H1 (cell line): ENCODE measurements around the gene ANAPC13. TPM values are rescaled to one million over a fixed set of nuclear protein-coding genes. Genes with fewer than 3 reads are reported as not detected.
A peak's percentile ranks its signal among the peaks of the same experiment; 100 is the strongest.

ENCODE experiments used
- CTCF ChIA-PET: fragments of 300-600 bp; sonication (Branson Sonifier 250); formaldehyde crosslinking; loops from one replicate; lab custom pipeline; 2021; ENCODE audit not compliant: partially characterized antibody; lab: Charles Lee
- POLR2A ChIA-PET: fragments of 300-600 bp; sonication (Branson Sonifier 250); formaldehyde crosslinking; loops from one replicate; lab custom pipeline; 2021; ENCODE audit warnings: inconsistent platforms; ENCODE audit not compliant: partially characterized antibody; lab: Charles Lee
- DNase-seq, 2 experiments: peaks; one replicate each; pipeline versions ENCODE4 v3.0.0 to v3.0.0-alpha.2; 2010 to 2022; ENCODE audit warnings: low spot score in 2 of 2, low read depth in 1 of 2, mixed read lengths in 1 of 2
- FAIRE-seq: peaks from 2 replicates; lab custom pipeline; 2011; peaks lifted over from hg19 to GRCh38; lab: Jason Lieb, UNC
- H2AFZ ChIP-seq: 2 replicates; pipeline ENCODE4 v1.8.1; 2012; ENCODE audit warnings: low read length, inconsistent platforms
- H2AK5ac ChIP-seq: 2 replicates; pipeline ENCODE4 v1.6.1; 2013; ENCODE audit warnings: low read depth, low read length
- H2BK120ac ChIP-seq: replicated peaks from 2 replicates; pipeline ENCODE3; 2013; ENCODE audit warnings: low read depth, low read length, inconsistent platforms
- H2BK12ac ChIP-seq: 2 replicates; pipeline ENCODE4 v1.6.1; 2013; ENCODE audit warnings: low read depth, low read length
- H2BK15ac ChIP-seq: 2 replicates; pipeline ENCODE4 v1.6.1; 2013; ENCODE audit warnings: low read length
- H2BK20ac ChIP-seq: 2 replicates; pipeline ENCODE4 v1.6.1; 2013; ENCODE audit warnings: low read length
- H2BK5ac ChIP-seq: 2 replicates; pipeline ENCODE4 v1.6.1; 2013; ENCODE audit warnings: low read depth, low read length
- H3K14ac ChIP-seq: 2 replicates; pipeline ENCODE4 v1.6.1; 2013; ENCODE audit warnings: inconsistent platforms; ENCODE audit not compliant: insufficient read length
- H3K18ac ChIP-seq: 2 replicates; pipeline ENCODE4 v1.6.1; 2013; ENCODE audit warnings: low read length; ENCODE audit errors: extremely low read depth
- H3K23ac ChIP-seq: 2 replicates; pipeline ENCODE4 v1.6.1; 2013; ENCODE audit warnings: inconsistent platforms; ENCODE audit not compliant: insufficient read length
- H3K23me2 ChIP-seq: 2 replicates; pipeline ENCODE4 v1.6.1; 2013; ENCODE audit warnings: low read depth, low read length
- H3K27ac ChIP-seq: 2 replicates; pipeline ENCODE4 v1.6.1; 2011; ENCODE audit warnings: low read depth, low read length, inconsistent platforms
- H3K27me3 ChIP-seq, 4 experiments: replicated peaks in 1 of 4; 1 replicate in 1 of 4; 2 replicates in 3 of 4; pipeline versions ENCODE4 v1.6.1 to v1.8.1; 2011 to 2013; ENCODE audit warnings: low read length in 3 of 4, mild to moderate bottlenecking in 3 of 4, inconsistent platforms in 2 of 4, mixed read lengths in 2 of 4, moderate library complexity in 1 of 4; ENCODE audit not compliant: control insufficient read depth in 3 of 4, insufficient read depth in 3 of 4; ENCODE audit errors: extremely low read depth in 1 of 4
- H3K36me3 ChIP-seq, 4 experiments: 2 replicates each; pipeline versions ENCODE4 v1.6.1 to v1.8.1; 2011 to 2013; ENCODE audit warnings: mild to moderate bottlenecking in 4 of 4, low read length in 3 of 4, moderate library complexity in 2 of 4, control low read depth in 1 of 4, inconsistent platforms in 1 of 4; ENCODE audit not compliant: insufficient read depth in 4 of 4, control insufficient read depth in 2 of 4
- H3K4ac ChIP-seq: replicated peaks from 2 replicates; pipeline ENCODE3; 2013; ENCODE audit warnings: low read length, low read depth, mixed read lengths, inconsistent platforms; ENCODE audit not compliant: insufficient read length
- H3K4me1 ChIP-seq, 4 experiments: replicated peaks in 1 of 4; 1 replicate in 1 of 4; 2 replicates in 3 of 4; pipeline versions ENCODE4 v1.6.1 to v1.8.1; 2011 to 2013; ENCODE audit warnings: low read length in 3 of 4, inconsistent platforms in 2 of 4, mixed read lengths in 1 of 4; ENCODE audit not compliant: insufficient read depth in 4 of 4, control insufficient read depth in 3 of 4
- H3K4me2 ChIP-seq, 2 experiments: 2 replicates each; pipeline versions ENCODE4 v1.6.1 to v1.8.1; 2011 to 2013; ENCODE audit warnings: low read depth in 2 of 2, low read length in 2 of 2, control low read depth in 1 of 2, inconsistent platforms in 1 of 2, mild to moderate bottlenecking in 1 of 2; ENCODE audit not compliant: insufficient read depth in 1 of 2
- H3K4me3 ChIP-seq, 4 experiments: fragments of 200-600, 300-600 bp in 1 of 4; sonication (generic), shearing (Covaris generic), sonication (Bioruptor Twin) in 1 of 4; 2 replicates each; pipeline versions ENCODE4 v1.5.1 to v1.8.1; 2011 to 2016; ENCODE audit warnings: low read length in 4 of 4, low read depth in 3 of 4, control low read depth in 2 of 4, inconsistent platforms in 2 of 4, mild to moderate bottlenecking in 2 of 4, mixed read lengths in 1 of 4, moderate library complexity in 1 of 4; ENCODE audit not compliant: insufficient read depth in 2 of 4; ENCODE audit errors: extremely low read depth in 1 of 4
- H3K56ac ChIP-seq: replicated peaks from 2 replicates; pipeline ENCODE3; 2013; ENCODE audit warnings: low read depth, mild to moderate bottlenecking, mixed read lengths, low read length, inconsistent platforms; ENCODE audit not compliant: insufficient read length
- H3K79me1 ChIP-seq: 2 replicates; pipeline ENCODE4 v1.6.1; 2013; ENCODE audit warnings: low read depth, low read length, control low read depth
- H3K79me2 ChIP-seq, 2 experiments: 2 replicates each; pipeline versions ENCODE4 v1.6.1 to v1.8.1; 2012 to 2013; ENCODE audit warnings: low read length in 2 of 2, mild to moderate bottlenecking in 2 of 2, inconsistent platforms in 1 of 2; ENCODE audit not compliant: insufficient read depth in 2 of 2, control insufficient read depth in 1 of 2
- H3K9ac ChIP-seq, 4 experiments: replicated peaks in 1 of 4; 1 replicate in 1 of 4; 2 replicates in 3 of 4; pipeline versions ENCODE4 v1.6.1 to v1.8.1; 2011 to 2013; ENCODE audit warnings: low read depth in 3 of 4, low read length in 3 of 4, control low read depth in 2 of 4, mild to moderate bottlenecking in 2 of 4, moderate library complexity in 2 of 4, inconsistent platforms in 1 of 4; ENCODE audit errors: extremely low read depth in 1 of 4
- H3K9me3 ChIP-seq, 2 experiments: 2 replicates each; pipeline versions ENCODE4 v1.6.1 to v1.8.1; 2012 to 2013; ENCODE audit warnings: mild to moderate bottlenecking in 2 of 2, moderate library complexity in 2 of 2, control low read depth in 1 of 2, inconsistent platforms in 1 of 2, low read depth in 1 of 2, low read length in 1 of 2, mixed read lengths in 1 of 2; ENCODE audit not compliant: insufficient read depth in 2 of 2
- H4K20me1 ChIP-seq, 2 experiments: replicated peaks in 1 of 2; 2 replicates each; pipeline versions ENCODE3 to v1.8.1; 2011 to 2013; ENCODE audit warnings: inconsistent platforms in 2 of 2, low read length in 2 of 2, mild to moderate bottlenecking in 1 of 2; ENCODE audit not compliant: insufficient read depth in 2 of 2, control insufficient read depth in 1 of 2
- H4K5ac ChIP-seq: 2 replicates; pipeline ENCODE4 v1.6.1; 2013; ENCODE audit warnings: low read length, low read depth, mixed read lengths, inconsistent platforms; ENCODE audit not compliant: insufficient read length
- H4K8ac ChIP-seq: 2 replicates; pipeline ENCODE4 v1.8.0; 2013; ENCODE audit warnings: mild to moderate bottlenecking, moderate library complexity, low read length, inconsistent platforms; ENCODE audit not compliant: insufficient read depth; ENCODE audit errors: extremely low read depth
- H4K91ac ChIP-seq: replicated peaks from 2 replicates; pipeline ENCODE3; 2013; ENCODE audit warnings: low read length, mixed read lengths, inconsistent platforms; ENCODE audit not compliant: insufficient read length
- ASH2L ChIP-seq: fragments of 200-600, 300-600 bp; sonication (generic); IDR thresholded peaks from one replicate; pipeline ENCODE4 v1.7.1; 2017; ENCODE audit warnings: low read length
- CBX8 ChIP-seq: fragments of 300-800, 300-1000 bp; sonication (generic); IDR thresholded peaks from 2 replicates; pipeline ENCODE4 v1.7.1; 2016; ENCODE audit warnings: low read depth, low read length, borderline replicate concordance
- CTBP2 ChIP-seq: IDR thresholded peaks from 2 replicates; pipeline ENCODE4 v1.7.0; 2011; ENCODE audit warnings: borderline replicate concordance, mild to moderate bottlenecking, moderate library complexity, mixed read lengths, low read length; ENCODE audit not compliant: insufficient read depth, insufficient read length
- EP300 ChIP-seq, 2 experiments: IDR thresholded peaks; 1 replicate in 1 of 2; 2 replicates in 1 of 2; pipeline ENCODE4 v1.6.1; 2011 to 2012; ENCODE audit warnings: low read depth in 2 of 2, low read length in 2 of 2, mild to moderate bottlenecking in 2 of 2, borderline replicate concordance in 1 of 2, inconsistent platforms in 1 of 2, moderate library complexity in 1 of 2
- JUND ChIP-seq: IDR thresholded peaks from 2 replicates; pipeline ENCODE4 v1.6.1; 2011; ENCODE audit warnings: mild to moderate bottlenecking, improper control_type of control experiment, low read length
- KDM4A ChIP-seq: IDR thresholded peaks from one replicate; pipeline ENCODE4 v1.7.1; 2012; ENCODE audit warnings: low read depth, mild to moderate bottlenecking, moderate library complexity, low read length, inconsistent platforms; ENCODE audit not compliant: severe bottlenecking
- MAX ChIP-seq: IDR thresholded peaks from 2 replicates; pipeline ENCODE4 v1.6.1; 2012; ENCODE audit warnings: inconsistent platforms
- RAD21 ChIP-seq, 2 experiments: IDR thresholded peaks in 1 of 2; conservative IDR thresholded peaks in 1 of 2; 2 replicates each; pipeline ENCODE4 v1.6.1; 2011; ENCODE audit warnings: low read depth in 2 of 2, low read length in 2 of 2, improper control_type of control experiment in 1 of 2, inconsistent platforms in 1 of 2, mild to moderate bottlenecking in 1 of 2, moderate library complexity in 1 of 2
- RNF2 ChIP-seq: fragments of 200-900, 300-1000 bp; sonication (generic); IDR thresholded peaks from 2 replicates; pipeline ENCODE4 v1.7.1; 2016; ENCODE audit warnings: borderline replicate concordance, low read depth, mild to moderate bottlenecking, antibody characterized with exemption, low read length; ENCODE audit not compliant: poor library complexity, severe bottlenecking; ENCODE audit errors: missing control alignments
- TBP ChIP-seq: IDR thresholded peaks from 2 replicates; pipeline ENCODE4 v1.6.1; 2011; ENCODE audit warnings: low read depth, low read length, improper control_type of control experiment
- WGBS, 2 experiments: shearing (Covaris generic) in 1 of 2; methylation state at CpG; one replicate each; pipeline versions ENCODE4 v1.1.6 to v1.1.7; 2013 to 2015; ENCODE audit warnings: low lambda C conversion rate in 2 of 2, mixed read lengths in 2 of 2, inconsistent platforms in 1 of 2, low coverage in 1 of 2, missing lambda C conversion rate in 1 of 2; ENCODE audit not compliant: insufficient replicate concordance in 2 of 2, insufficient coverage in 1 of 2, insufficient read length in 1 of 2; ENCODE audit errors: extremely low coverage in 1 of 2, missing lambda C conversion rate in 1 of 2; 5-methylcytosine and 5-hydroxymethylcytosine counted together
- polyA plus RNA-seq, 7 experiments: library from polyadenylated mRNA; depleted of rRNA in 3 of 7; stranded (reverse) in 5 of 7; unstranded in 2 of 7; fragments of >200 nt in 5 of 7; fragments of 200-250 nt in 2 of 7; gene quantifications; 1 replicate in 5 of 7; 2 replicates in 1 of 7; 4 replicates in 1 of 7; pipeline versions ENCODE4 v1.2.1 to v1.2.3, GENCODE V29; 2011 to 2013; ENCODE audit warnings: missing spikeins in 2 of 7, mixed read lengths in 2 of 7
- total RNA-seq: library from RNA; stranded (reverse); fragmentation: NEBNext Ultra II Directional; extraction: Animal tissue kit (Norgen Biotek cat#: 25700); gene quantifications from 2 replicates; pipeline ENCODE4 v1.2.1, GENCODE V29; 2021

ANAPC13 gene
- total and polyA plus RNA-seq, 2 of the 8 experiments (the other 6 are each of a cell fraction or from before 2014, with no cell fraction given), result 33.3 to 34.0 TPM

GRCh38 chr3:134486577-134487041, 824 bp upstream of the ANAPC13 start:
- no peak overlapping the region for H2AK5ac ChIP-seq
- DNase-seq, result no peak
- POLR2A ChIA-PET, result interaction anchor here (0.5 to 2.7 kb wide), 14 partner anchors 8 to 178 kb away, joined by 3 to 13 read pairs (median 6); partner anchors contain the start of gene AMOTL2
- TF ChIP-seq ASH2L (no peak), TBP (no peak), EP300 (IDR thresholded peaks at IDR 0.05; ENCODE audit: borderline replicate concordance in 1 of 2, low read depth in 2 of 2, low read length in 2 of 2) (no peak), MAX (no peak), RAD21 (IDR thresholded peaks at IDR 0.05 in 1 of 2, conservative IDR thresholded peaks at IDR 0.05 in 1 of 2; ENCODE audit: low read depth in 2 of 2, low read length in 2 of 2) (no peak), JUND (no peak), CBX8 (no peak), RNF2 (no peak), CTBP2 (no peak), KDM4A (no peak)

More at GRCh38 chr3:134486577-134487041, 824 bp upstream of the ANAPC13 start:
- Histone ChIP-seq H3K14ac (no peak overlapping the region), H3K79me1 (peaks cover 7% of the 10 kb centered on the region; the same call in 1 of the 2 replicates), H3K27ac (peak overlapping the region; percentile 83; the same call in 1 of the 2 replicates), H3K23me2 (peaks cover 11% of the 10 kb centered on the region), H4K5ac (no peak overlapping the region), H3K4me1 (peaks cover 0 to 10% (median 7%) of the 10 kb centered on the region in 4 experiments; a peak in 6 of 7 replicates), H2BK5ac (peak overlapping the region; percentile 97), H2BK12ac (no peak overlapping the region), H3K18ac (peak overlapping the region; percentile 95; the same call in 1 of the 2 replicates), H3K9ac (peak overlapping the region; percentile 83 to 96 (median 94)), H3K9me3 (no peaks in the 10 kb centered on the region), H3K27me3 (no peaks in the 10 kb centered on the region), H3K79me2 (peaks cover 0 to 50% of the 10 kb centered on the region in 2 experiments; a peak in 2 of 4 replicates), H3K23ac (no peak overlapping the region), H3K56ac (peak overlapping the region; percentile 77), H3K4me2 (peak overlapping the region; percentile 90 to 93), H3K4me3 (peak overlapping the region; percentile 68 to 96 (median 80)), H2BK120ac (no peak overlapping the region), H3K4ac (no peak overlapping the region), H4K91ac (peak overlapping the region; percentile 70), H2AFZ (0 out of 2 replicates have a peak overlapping the region, but pooled peaks have one; percentile 38), H3K36me3 (peaks cover 3 to 13% (median 9%) of the 10 kb centered on the region in 4 experiments; a peak in 6 of 8 replicates), H2BK20ac (no peak overlapping the region), H2BK15ac (no peak overlapping the region), H4K8ac (peak overlapping the region; percentile 95; the same call in 1 of the 2 replicates), H4K20me1 (no peaks in the 10 kb centered on the region)
- FAIRE-seq, result no peak
- 18% methylated on average over 17 of the region's 17 CpGs; no CpG with 5 or more reads in 1 of the 2 experiments for WGBS, 2 experiments
- CTCF ChIA-PET, result interaction anchor here (0.6 to 5.7 kb wide), 8 partner anchors 9 to 347 kb away, joined by 3 to 39 read pairs (median 3); no protein-coding TSS in a partner anchor
